H1 (cell line): ENCODE measurements around the gene CIB4. TPM values are rescaled to one million over a fixed set of nuclear protein-coding genes. Genes with fewer than 3 reads are reported as not detected.

ENCODE experiments used
- BRCA1 ChIP-seq: IDR thresholded peaks from 2 replicates; pipeline ENCODE4 v1.6.1; 2012; ENCODE audit warnings: low read depth, low read length, improper control_type of control experiment
- CREB1 ChIP-seq: IDR thresholded peaks from 2 replicates; pipeline ENCODE4 v1.6.1; 2012; ENCODE audit warnings: inconsistent platforms
- EGR1 ChIP-seq: IDR thresholded peaks from 2 replicates; pipeline ENCODE4 v1.6.1; 2011; ENCODE audit warnings: low read depth, low read length, borderline replicate concordance
- FOSL1 ChIP-seq: IDR thresholded peaks from 2 replicates; pipeline ENCODE4 v1.6.1; 2011; ENCODE audit warnings: mild to moderate bottlenecking, low read depth, low read length, moderate library complexity; ENCODE audit not compliant: insufficient read depth
- HDAC6 ChIP-seq: IDR thresholded peaks from one replicate; pipeline ENCODE4 v1.7.1; 2012; ENCODE audit warnings: low read depth, mild to moderate bottlenecking, inconsistent platforms, low read length, moderate library complexity
- KDM1A ChIP-seq: fragments of 200-600, 300-600 bp; sonication (generic); IDR thresholded peaks from 2 replicates; pipeline ENCODE4 v1.7.1; 2016; ENCODE audit warnings: mild to moderate bottlenecking, low read length, borderline replicate concordance
- SIRT6 ChIP-seq: IDR thresholded peaks from one replicate; pipeline ENCODE4 v1.7.1; 2012; ENCODE audit warnings: low read length, inconsistent platforms
- SP2 ChIP-seq: IDR thresholded peaks from 2 replicates; pipeline ENCODE4 v1.6.1; 2012; ENCODE audit warnings: mild to moderate bottlenecking, low read length, inconsistent platforms
- polyA plus RNA-seq, 7 experiments: library from polyadenylated mRNA; depleted of rRNA in 3 of 7; stranded (reverse) in 5 of 7; unstranded in 2 of 7; fragments of >200 nt in 5 of 7; fragments of 200-250 nt in 2 of 7; gene quantifications; 1 replicate in 5 of 7; 2 replicates in 1 of 7; 4 replicates in 1 of 7; pipeline versions ENCODE4 v1.2.1 to v1.2.3, GENCODE V29; 2011 to 2013; ENCODE audit warnings: missing spikeins in 2 of 7, mixed read lengths in 2 of 7
- total RNA-seq: library from RNA; stranded (reverse); fragmentation: NEBNext Ultra II Directional; extraction: Animal tissue kit (Norgen Biotek cat#: 25700); gene quantifications from 2 replicates; pipeline ENCODE4 v1.2.1, GENCODE V29; 2021
- TF ChIP-seq, protein P1 (sequence below): fragments of 300-600 bp; sonication (generic); IDR thresholded peaks from 2 replicates; pipeline ENCODE4 v1.7.1; 2012; ENCODE audit warnings: low read length, moderate library complexity, mild to moderate bottlenecking, inconsistent platforms; ENCODE audit not compliant: insufficient replicate concordance
- TF ChIP-seq, protein P2 (sequence below): IDR thresholded peaks from 2 replicates; pipeline ENCODE4 v1.6.1; 2012; ENCODE audit warnings: inconsistent platforms
- TF ChIP-seq, protein P3 (sequence below): IDR thresholded peaks from 2 replicates; pipeline ENCODE4 v1.6.1; 2012; ENCODE audit warnings: inconsistent platforms
- TF ChIP-seq, protein P4 (sequence below): IDR thresholded peaks from 2 replicates; pipeline ENCODE4 v1.6.1; 2011; ENCODE audit warnings: low read depth, mild to moderate bottlenecking, low read length; ENCODE audit not compliant: insufficient read depth

The CIB4 gene
- total and polyA plus RNA-seq, 2 of the 8 experiments (the other 6 are each of a cell fraction or from before 2014, with no cell fraction given): not detected

DNA sequence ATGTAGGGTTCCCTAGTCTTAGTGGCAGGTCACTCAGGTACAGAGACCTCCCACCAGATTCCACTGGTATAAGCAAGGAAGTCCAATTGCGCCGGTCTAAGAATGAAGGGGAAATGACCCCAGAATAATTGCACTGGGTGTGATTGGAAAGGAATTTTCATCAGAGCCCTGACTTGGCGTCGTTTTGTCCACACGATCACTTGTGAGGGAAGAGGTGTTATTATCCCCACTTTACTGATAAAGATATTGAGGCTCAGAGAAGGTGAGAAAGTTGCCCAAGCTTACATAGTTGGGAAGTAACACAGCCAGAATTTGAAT, 61.5 kb downstream of the CIB4 start (continued):
- TF ChIP-seq, protein P1, sequence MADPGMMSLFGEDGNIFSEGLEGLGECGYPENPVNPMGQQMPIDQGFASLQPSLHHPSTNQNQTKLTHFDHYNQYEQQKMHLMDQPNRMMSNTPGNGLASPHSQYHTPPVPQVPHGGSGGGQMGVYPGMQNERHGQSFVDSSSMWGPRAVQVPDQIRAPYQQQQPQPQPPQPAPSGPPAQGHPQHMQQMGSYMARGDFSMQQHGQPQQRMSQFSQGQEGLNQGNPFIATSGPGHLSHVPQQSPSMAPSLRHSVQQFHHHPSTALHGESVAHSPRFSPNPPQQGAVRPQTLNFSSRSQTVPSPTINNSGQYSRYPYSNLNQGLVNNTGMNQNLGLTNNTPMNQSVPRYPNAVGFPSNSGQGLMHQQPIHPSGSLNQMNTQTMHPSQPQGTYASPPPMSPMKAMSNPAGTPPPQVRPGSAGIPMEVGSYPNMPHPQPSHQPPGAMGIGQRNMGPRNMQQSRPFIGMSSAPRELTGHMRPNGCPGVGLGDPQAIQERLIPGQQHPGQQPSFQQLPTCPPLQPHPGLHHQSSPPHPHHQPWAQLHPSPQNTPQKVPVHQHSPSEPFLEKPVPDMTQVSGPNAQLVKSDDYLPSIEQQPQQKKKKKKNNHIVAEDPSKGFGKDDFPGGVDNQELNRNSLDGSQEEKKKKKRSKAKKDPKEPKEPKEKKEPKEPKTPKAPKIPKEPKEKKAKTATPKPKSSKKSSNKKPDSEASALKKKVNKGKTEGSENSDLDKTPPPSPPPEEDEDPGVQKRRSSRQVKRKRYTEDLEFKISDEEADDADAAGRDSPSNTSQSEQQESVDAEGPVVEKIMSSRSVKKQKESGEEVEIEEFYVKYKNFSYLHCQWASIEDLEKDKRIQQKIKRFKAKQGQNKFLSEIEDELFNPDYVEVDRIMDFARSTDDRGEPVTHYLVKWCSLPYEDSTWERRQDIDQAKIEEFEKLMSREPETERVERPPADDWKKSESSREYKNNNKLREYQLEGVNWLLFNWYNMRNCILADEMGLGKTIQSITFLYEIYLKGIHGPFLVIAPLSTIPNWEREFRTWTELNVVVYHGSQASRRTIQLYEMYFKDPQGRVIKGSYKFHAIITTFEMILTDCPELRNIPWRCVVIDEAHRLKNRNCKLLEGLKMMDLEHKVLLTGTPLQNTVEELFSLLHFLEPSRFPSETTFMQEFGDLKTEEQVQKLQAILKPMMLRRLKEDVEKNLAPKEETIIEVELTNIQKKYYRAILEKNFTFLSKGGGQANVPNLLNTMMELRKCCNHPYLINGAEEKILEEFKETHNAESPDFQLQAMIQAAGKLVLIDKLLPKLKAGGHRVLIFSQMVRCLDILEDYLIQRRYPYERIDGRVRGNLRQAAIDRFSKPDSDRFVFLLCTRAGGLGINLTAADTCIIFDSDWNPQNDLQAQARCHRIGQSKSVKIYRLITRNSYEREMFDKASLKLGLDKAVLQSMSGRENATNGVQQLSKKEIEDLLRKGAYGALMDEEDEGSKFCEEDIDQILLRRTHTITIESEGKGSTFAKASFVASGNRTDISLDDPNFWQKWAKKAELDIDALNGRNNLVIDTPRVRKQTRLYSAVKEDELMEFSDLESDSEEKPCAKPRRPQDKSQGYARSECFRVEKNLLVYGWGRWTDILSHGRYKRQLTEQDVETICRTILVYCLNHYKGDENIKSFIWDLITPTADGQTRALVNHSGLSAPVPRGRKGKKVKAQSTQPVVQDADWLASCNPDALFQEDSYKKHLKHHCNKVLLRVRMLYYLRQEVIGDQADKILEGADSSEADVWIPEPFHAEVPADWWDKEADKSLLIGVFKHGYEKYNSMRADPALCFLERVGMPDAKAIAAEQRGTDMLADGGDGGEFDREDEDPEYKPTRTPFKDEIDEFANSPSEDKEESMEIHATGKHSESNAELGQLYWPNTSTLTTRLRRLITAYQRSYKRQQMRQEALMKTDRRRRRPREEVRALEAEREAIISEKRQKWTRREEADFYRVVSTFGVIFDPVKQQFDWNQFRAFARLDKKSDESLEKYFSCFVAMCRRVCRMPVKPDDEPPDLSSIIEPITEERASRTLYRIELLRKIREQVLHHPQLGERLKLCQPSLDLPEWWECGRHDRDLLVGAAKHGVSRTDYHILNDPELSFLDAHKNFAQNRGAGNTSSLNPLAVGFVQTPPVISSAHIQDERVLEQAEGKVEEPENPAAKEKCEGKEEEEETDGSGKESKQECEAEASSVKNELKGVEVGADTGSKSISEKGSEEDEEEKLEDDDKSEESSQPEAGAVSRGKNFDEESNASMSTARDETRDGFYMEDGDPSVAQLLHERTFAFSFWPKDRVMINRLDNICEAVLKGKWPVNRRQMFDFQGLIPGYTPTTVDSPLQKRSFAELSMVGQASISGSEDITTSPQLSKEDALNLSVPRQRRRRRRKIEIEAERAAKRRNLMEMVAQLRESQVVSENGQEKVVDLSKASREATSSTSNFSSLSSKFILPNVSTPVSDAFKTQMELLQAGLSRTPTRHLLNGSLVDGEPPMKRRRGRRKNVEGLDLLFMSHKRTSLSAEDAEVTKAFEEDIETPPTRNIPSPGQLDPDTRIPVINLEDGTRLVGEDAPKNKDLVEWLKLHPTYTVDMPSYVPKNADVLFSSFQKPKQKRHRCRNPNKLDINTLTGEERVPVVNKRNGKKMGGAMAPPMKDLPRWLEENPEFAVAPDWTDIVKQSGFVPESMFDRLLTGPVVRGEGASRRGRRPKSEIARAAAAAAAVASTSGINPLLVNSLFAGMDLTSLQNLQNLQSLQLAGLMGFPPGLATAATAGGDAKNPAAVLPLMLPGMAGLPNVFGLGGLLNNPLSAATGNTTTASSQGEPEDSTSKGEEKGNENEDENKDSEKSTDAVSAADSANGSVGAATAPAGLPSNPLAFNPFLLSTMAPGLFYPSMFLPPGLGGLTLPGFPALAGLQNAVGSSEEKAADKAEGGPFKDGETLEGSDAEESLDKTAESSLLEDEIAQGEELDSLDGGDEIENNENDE: no peak
- TF ChIP-seq SIRT6: no peak
- no peak for TF ChIP-seq EGR1
- TF ChIP-seq FOSL1: no peak
- TF ChIP-seq, protein P2, sequence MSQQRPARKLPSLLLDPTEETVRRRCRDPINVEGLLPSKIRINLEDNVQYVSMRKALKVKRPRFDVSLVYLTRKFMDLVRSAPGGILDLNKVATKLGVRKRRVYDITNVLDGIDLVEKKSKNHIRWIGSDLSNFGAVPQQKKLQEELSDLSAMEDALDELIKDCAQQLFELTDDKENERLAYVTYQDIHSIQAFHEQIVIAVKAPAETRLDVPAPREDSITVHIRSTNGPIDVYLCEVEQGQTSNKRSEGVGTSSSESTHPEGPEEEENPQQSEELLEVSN: no peak
- TF ChIP-seq, protein P3, sequence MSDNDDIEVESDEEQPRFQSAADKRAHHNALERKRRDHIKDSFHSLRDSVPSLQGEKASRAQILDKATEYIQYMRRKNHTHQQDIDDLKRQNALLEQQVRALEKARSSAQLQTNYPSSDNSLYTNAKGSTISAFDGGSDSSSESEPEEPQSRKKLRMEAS: no peak
- TF ChIP-seq SP2: no peak
- no peak for TF ChIP-seq HDAC6
- TF ChIP-seq BRCA1: no peak
- TF ChIP-seq, protein P4, sequence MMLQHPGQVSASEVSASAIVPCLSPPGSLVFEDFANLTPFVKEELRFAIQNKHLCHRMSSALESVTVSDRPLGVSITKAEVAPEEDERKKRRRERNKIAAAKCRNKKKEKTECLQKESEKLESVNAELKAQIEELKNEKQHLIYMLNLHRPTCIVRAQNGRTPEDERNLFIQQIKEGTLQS: no peak
- TF ChIP-seq KDM1A: no peak
- TF ChIP-seq CREB1: no peak
